SK-N-SH treated with all-trans-retinoic acid at 6 μM for 48 hours (cell line): ENCODE results near the gene MTMR10.

Source experiments
- CREB5 ChIP-seq: fragments of 250-450 bp; sonication (Bioruptor Pico); IDR thresholded peaks from 2 replicates; pipeline ENCODE4 v1.5.1; 2020; ENCODE audit warnings: low read depth, mild to moderate bottlenecking, moderate library complexity
- CSDC2 ChIP-seq: fragments of 250-450 bp; sonication (Bioruptor Pico); IDR thresholded peaks from 2 replicates; pipeline ENCODE4 v1.5.0; 2020; ENCODE audit warnings: mild to moderate bottlenecking, moderate library complexity
- OSR1 ChIP-seq: fragments of 250-450 bp; sonication (Bioruptor Pico); IDR thresholded peaks from 2 replicates; pipeline ENCODE4 v1.8.0; 2022; ENCODE audit warnings: moderate library complexity, mild to moderate bottlenecking, inconsistent platforms
- PATZ1 ChIP-seq: fragments of 250-450 bp; sonication (Bioruptor Pico); IDR thresholded peaks from 2 replicates; pipeline ENCODE4 v1.8.0; 2020; ENCODE audit warnings: mild to moderate bottlenecking, moderate library complexity, borderline replicate concordance
- PPARA ChIP-seq: fragments of 250-450 bp; sonication (Bioruptor Pico); IDR thresholded peaks from 2 replicates; pipeline ENCODE4 v1.5.0; 2020; ENCODE audit warnings: mild to moderate bottlenecking, borderline replicate concordance
- ZFP3 ChIP-seq: fragments of 250-450 bp; sonication (Bioruptor Pico); IDR thresholded peaks from 2 replicates; pipeline ENCODE4 v1.5.0; 2020; ENCODE audit warnings: mild to moderate bottlenecking, moderate library complexity
- ZFP30 ChIP-seq: fragments of 450-650 bp; formaldehyde crosslinking; IDR thresholded peaks from 2 replicates; pipeline ENCODE4 v1.5.0; 2022; ENCODE audit warnings: mild to moderate bottlenecking, moderate library complexity
- ZNF8 ChIP-seq: fragments of 450-650 bp; formaldehyde crosslinking; IDR thresholded peaks from 2 replicates; pipeline ENCODE4 v1.5.0; 2020; ENCODE audit warnings: mild to moderate bottlenecking, moderate library complexity

GRCh38 chr15:31035610-31036009, 44.2 kb upstream of the MTMR10 start:
- TF ChIP-seq PPARA (no peak), CSDC2 (CRISPR knock-in tag) (no peak), PATZ1 (CRISPR knock-in tag) (no peak), ZFP3 (CRISPR knock-in tag) (no peak), OSR1 (CRISPR knock-in tag) (no peak), CREB5 (no peak), ZNF8 (CRISPR knock-in tag) (no peak), ZFP30 (CRISPR knock-in tag) (no peak)
